Right atrium auricular region (tissue), 2 donors: ENCODE data around the gene CNTNAP5. TPM values are rescaled to one million over a fixed set of nuclear protein-coding genes. Genes with fewer than 3 reads are reported as not detected.

Source experiments
- DNase-seq: peaks from one replicate; pipeline ENCODE4 v3.0.0-alpha.2; 2019; ENCODE audit warnings: low spot score
- H3K27ac ChIP-seq, 2 donors: fragments of 200-600 bp; sonication (generic); 1 replicate in 1 of 2; 2 replicates in 1 of 2; pipeline ENCODE4 v1.5.1; 2016 to 2019
- H3K27me3 ChIP-seq, 2 donors: fragments of 200-600 bp; sonication (generic); one replicate each; pipeline versions ENCODE4 v1.5.1 to v1.6.0; 2017 to 2019
- H3K36me3 ChIP-seq: fragments of 200-600 bp; sonication (generic); one replicate; pipeline ENCODE4 v1.5.1; 2016
- H3K4me1 ChIP-seq, 2 donors: fragments of 200-600 bp; sonication (generic); one replicate each; pipeline versions ENCODE4 v1.5.1 to v1.6.0; 2017 to 2019
- H3K4me3 ChIP-seq, 2 donors: fragments of 200-600 bp; sonication (generic); 1 replicate in 1 of 2; 2 replicates in 1 of 2; pipeline ENCODE4 v1.5.1; 2017 to 2019; ENCODE audit warnings: mild to moderate bottlenecking in 1 of 2, moderate library complexity in 1 of 2
- H3K9me3 ChIP-seq, 2 donors: fragments of 200-600 bp; sonication (generic); one replicate each; pipeline ENCODE4 v1.5.1; 2019
- CTCF ChIP-seq, 2 donors: fragments of 200-600 bp; sonication (generic); IDR thresholded peaks; one replicate each; pipeline ENCODE4 v1.5.1; 2019; ENCODE audit warnings: antibody characterized with exemption in 2 of 2
- total RNA-seq, 2 donors: library from RNA; depleted of rRNA; stranded (reverse); fragments of >200 nt; gene quantifications; one replicate each; pipeline ENCODE4 v1.1.0, GENCODE V29; 2016

CNTNAP5 gene
- total RNA-seq, 2 donors from 2014 or later, result not detected

- H3K36me3 ChIP-seq, result no peaks in the 10 kb centered on the region
- no peak overlapping the region for H3K4me3 ChIP-seq
- no peaks in the 10 kb centered on the region for H3K27me3 ChIP-seq
- no peak overlapping the region for H3K27ac ChIP-seq
- DNase-seq, result no peak
- no peaks in the 10 kb centered on the region for H3K9me3 ChIP-seq
- no peak for TF ChIP-seq CTCF (IDR thresholded peaks at IDR 0.05)
- H3K4me1 ChIP-seq, result no peaks in the 10 kb centered on the region
Measured at GRCh38 chr2:124112966-124113365, 87.9 kb downstream of the CNTNAP5 start.

- H3K36me3 ChIP-seq, result no peaks in the 10 kb centered on the region
- no peak overlapping the region for H3K4me3 ChIP-seq
- no peaks in the 10 kb centered on the region for H3K9me3 ChIP-seq
- H3K27ac ChIP-seq, result no peak overlapping the region
- H3K27me3 ChIP-seq, result no peaks in the 10 kb centered on the region
- H3K4me1 ChIP-seq, result no peaks in the 10 kb centered on the region
- TF ChIP-seq CTCF (IDR thresholded peaks at IDR 0.05), result no peak
- DNase-seq, result no peak
Measured at GRCh38 chr2:124120246-124120645, 95.2 kb downstream of the CNTNAP5 start.

- Histone ChIP-seq H3K9me3 (no peaks in the 10 kb centered on the region), H3K27ac (no peak overlapping the region), H3K36me3 (no peaks in the 10 kb centered on the region), H3K27me3 (no peaks in the 10 kb centered on the region), H3K4me1 (no peaks in the 10 kb centered on the region), H3K4me3 (no peak overlapping the region)
- no peak for DNase-seq
- no peak for TF ChIP-seq CTCF (IDR thresholded peaks at IDR 0.05)
Measured at GRCh38 chr2:124121106-124121505, 96.0 kb downstream of the CNTNAP5 start.

- H3K27me3 ChIP-seq, result no peaks in the 10 kb centered on the region
- DNase-seq, result no peak
- H3K36me3 ChIP-seq, result no peaks in the 10 kb centered on the region
- no peak overlapping the region for H3K4me3 ChIP-seq
- H3K4me1 ChIP-seq, result no peaks in the 10 kb centered on the region
- H3K9me3 ChIP-seq, result no peaks in the 10 kb centered on the region
- no peak for TF ChIP-seq CTCF (IDR thresholded peaks at IDR 0.05)
- no peak overlapping the region for H3K27ac ChIP-seq
Measured at GRCh38 chr2:124121760-124122275, 96.7 kb downstream of the CNTNAP5 start.

- Histone ChIP-seq H3K4me1 (no peaks in the 10 kb centered on the region), H3K9me3 (no peaks in the 10 kb centered on the region), H3K36me3 (no peaks in the 10 kb centered on the region), H3K27me3 (no peaks in the 10 kb centered on the region), H3K4me3 (no peak overlapping the region), H3K27ac (no peak overlapping the region)
- DNase-seq, result no peak
- TF ChIP-seq CTCF (IDR thresholded peaks at IDR 0.05), result no peak
Measured at GRCh38 chr2:124122340-124122739, 97.3 kb downstream of the CNTNAP5 start.

- no peak for TF ChIP-seq CTCF (IDR thresholded peaks at IDR 0.05)
- H3K36me3 ChIP-seq, result no peaks in the 10 kb centered on the region
Measured at GRCh38 chr2:124131276-124131675, 106.2 kb downstream of the CNTNAP5 start.

More at GRCh38 chr2:124131276-124131675, 106.2 kb downstream of the CNTNAP5 start:
- no peaks in the 10 kb centered on the region for H3K4me1 ChIP-seq
- DNase-seq, result no peak
- no peak overlapping the region for H3K4me3 ChIP-seq
- H3K27ac ChIP-seq, result no peak overlapping the region
- H3K9me3 ChIP-seq, result no peaks in the 10 kb centered on the region
- H3K27me3 ChIP-seq, result no peaks in the 10 kb centered on the region
